Brain microvascular endothelial cell (primary cell): ENCODE measurements around the gene CCDC116.

Source experiments
- DNase-seq: peaks from one replicate; pipeline ENCODE4 v3.0.0-alpha.2; 2020
- H3K27ac ChIP-seq: fragments of 250-450 bp; sonication (Bioruptor Pico); 2 replicates; pipeline ENCODE4 v1.5.1; 2020; ENCODE audit warnings: mild to moderate bottlenecking, moderate library complexity
- H3K27me3 ChIP-seq: fragments of 250-450 bp; sonication (Bioruptor Pico); replicated peaks from 2 replicates; pipeline ENCODE4 v1.5.1; 2020; ENCODE audit warnings: mild to moderate bottlenecking
- H3K36me3 ChIP-seq: fragments of 250-450 bp; sonication (Bioruptor Pico); replicated peaks from 2 replicates; pipeline ENCODE4 v1.5.1; 2020; ENCODE audit warnings: mild to moderate bottlenecking
- H3K4me3 ChIP-seq: 2 replicates; pipeline ENCODE4 v1.5.1; 2011; ENCODE audit warnings: low read depth, mild to moderate bottlenecking, control low read depth, low read length, moderate library complexity
- CTCF ChIP-seq: IDR thresholded peaks from 2 replicates; pipeline ENCODE4 v1.5.1; 2011; ENCODE audit warnings: low read depth, mild to moderate bottlenecking, moderate library complexity, low read length, control low read depth, inconsistent platforms; ENCODE audit errors: missing control alignments
- in situ Hi-C: cut with HindIII; loops from 2 replicates; pipeline ENCODE4 v1.10.0; 2017; ENCODE audit warnings: low sequenced_read_pairs, low pct_ligation_motif_present

Gene CCDC116

GRCh38 chr22:21626073-21626734 is 6.4 kb upstream of the CCDC116 start:
- H3K4me3 ChIP-seq = no peak overlapping the region
- no peak for DNase-seq
- in situ Hi-C loops = no loop called here
- peaks cover 42% of the 10 kb centered on the region for H3K36me3 ChIP-seq
- TF ChIP-seq CTCF = no peak
- H3K27me3 ChIP-seq = no peaks in the 10 kb centered on the region
- no peak overlapping the region for H3K27ac ChIP-seq

GRCh38 chr22:21626735-21627469 is 5.7 kb upstream of the CCDC116 start:
- no peak for DNase-seq
- H3K27me3 ChIP-seq = no peaks in the 10 kb centered on the region
- TF ChIP-seq CTCF = no peak
- H3K36me3 ChIP-seq = peaks cover 40% of the 10 kb centered on the region
- H3K4me3 ChIP-seq = no peak overlapping the region
- H3K27ac ChIP-seq = no peak overlapping the region
- in situ Hi-C loops = no loop called here

- no peaks in the 10 kb centered on the region for H3K27me3 ChIP-seq
- no peak for TF ChIP-seq CTCF
- peaks cover 30% of the 10 kb centered on the region for H3K36me3 ChIP-seq
- peak overlapping the region; percentile 74 for H3K27ac ChIP-seq
- in situ Hi-C loops = no loop called here
- DNase-seq = no peak
- peak overlapping the region; percentile 84 for H3K4me3 ChIP-seq
These were observed 3.9 kb upstream of the CCDC116 start for GRCh38 chr22:21628386-21629254.

GRCh38 chr22:21629255-21630149 is 3.1 kb upstream of the CCDC116 start, which contains the start of gene YDJC:
Gene YDJC (minus strand): TSS chr22:21630022. CDS start chr22:21630014, 8 bp downstream.
- in situ Hi-C loops = no loop called here
- Histone ChIP-seq H3K36me3 (peaks cover 21% of the 10 kb centered on the region), H3K27ac (peak within 1 kb of the TSS; percentile 74), H3K27me3 (no peaks in the 10 kb centered on the region), H3K4me3 (peak within 1 kb of the TSS; percentile 84)
- peak; percentile 75 for TF ChIP-seq CTCF
- peak; percentile 85 for DNase-seq

- Histone ChIP-seq H3K27me3 (no peaks in the 10 kb centered on the region), H3K4me3 (no peak overlapping the region), H3K27ac (no peak overlapping the region), H3K36me3 (peaks cover 19% of the 10 kb centered on the region)
- no peak for DNase-seq
- in situ Hi-C loops = no loop called here
- no peak for TF ChIP-seq CTCF
These were observed 1.5 kb upstream of the CCDC116 start for GRCh38 chr22:21631025-21631424.
